GM12878 (cell line): Measurements from ENCODE around the gene CD9. TPM values are rescaled to one million over a fixed set of nuclear protein-coding genes. Genes with fewer than 3 reads are reported as not detected.

Source experiments
- ATF7 ChIP-seq: fragments of 450-650 bp; IDR thresholded peaks from 2 replicates; pipeline ENCODE4 v1.6.1; 2016; ENCODE audit warnings: low read depth, mild to moderate bottlenecking
- BRCA1 ChIP-seq: IDR thresholded peaks from 2 replicates; pipeline ENCODE4 v1.6.1; 2011; ENCODE audit warnings: low read depth, low read length, improper control_type of control experiment
- CEBPZ ChIP-seq: fragments of 150-350 bp; IDR thresholded peaks from 2 replicates; pipeline ENCODE4 v1.6.1; 2016; ENCODE audit warnings: low read depth, low read length
- CHD2 ChIP-seq: IDR thresholded peaks from 2 replicates; pipeline ENCODE4 v1.6.1; 2011; ENCODE audit warnings: low read depth, low read length, improper control_type of control experiment, borderline replicate concordance
- E2F4 ChIP-seq: IDR thresholded peaks from 2 replicates; pipeline ENCODE4 v1.6.1; 2012; ENCODE audit warnings: low read depth, low read length, improper control_type of control experiment
- ETV6 ChIP-seq, 2 experiments: fragments of 450-650 bp in 1 of 2; IDR thresholded peaks in 1 of 2; conservative IDR thresholded peaks in 1 of 2; 2 replicates each; pipeline ENCODE4 v1.6.1; 2014; ENCODE audit warnings: antibody characterized with exemption in 1 of 2, borderline replicate concordance in 1 of 2, low read depth in 1 of 2, mild to moderate bottlenecking in 1 of 2, moderate library complexity in 1 of 2
- FOXM1 ChIP-seq: IDR thresholded peaks from 2 replicates; pipeline ENCODE4 v1.6.1; 2012; ENCODE audit warnings: low read depth, mild to moderate bottlenecking, inconsistent platforms, low read length, moderate library complexity
- HDAC2 ChIP-seq: fragments of 200-600 bp; sonication (generic); IDR thresholded peaks from 2 replicates; pipeline ENCODE4 v1.6.1; 2017
- IKZF2 ChIP-seq, 2 experiments: fragments of 450-650 bp; IDR thresholded peaks; 2 replicates each; pipeline ENCODE4 v1.6.1; 2017; ENCODE audit warnings: mild to moderate bottlenecking in 2 of 2, moderate library complexity in 2 of 2
- KLF5 ChIP-seq: fragments of 450-650 bp; IDR thresholded peaks from 2 replicates; pipeline ENCODE4 v1.6.1; 2014; ENCODE audit warnings: mild to moderate bottlenecking; ENCODE audit not compliant: partially characterized antibody
- MTA2 ChIP-seq: fragments of 450-650 bp; IDR thresholded peaks from 2 replicates; pipeline ENCODE4 v1.6.1; 2016; ENCODE audit warnings: low read depth, mild to moderate bottlenecking, moderate library complexity
- MTA3 ChIP-seq: IDR thresholded peaks from 2 replicates; pipeline ENCODE4 v1.6.1; 2012; ENCODE audit warnings: low read length, inconsistent platforms, borderline replicate concordance
- MYB ChIP-seq: fragments of 150-350 bp; IDR thresholded peaks from 2 replicates; pipeline ENCODE4 v1.6.1; 2014; ENCODE audit warnings: mild to moderate bottlenecking, low read depth, low read length, borderline replicate concordance
- MYC ChIP-seq: IDR thresholded peaks from 2 replicates; pipeline ENCODE4 v1.6.1; 2011; ENCODE audit warnings: mild to moderate bottlenecking, low read length, moderate library complexity, inconsistent platforms; ENCODE audit not compliant: insufficient read depth, insufficient replicate concordance, insufficient read length, severe bottlenecking
- NR2C1 ChIP-seq: fragments of 450-650 bp; IDR thresholded peaks from 2 replicates; pipeline ENCODE4 v1.6.1; 2017; ENCODE audit warnings: antibody characterized with exemption, mild to moderate bottlenecking, moderate library complexity
- RUNX3 ChIP-seq: IDR thresholded peaks from 2 replicates; pipeline ENCODE4 v1.6.1; 2012; ENCODE audit warnings: low read length, inconsistent platforms
- SMAD5 ChIP-seq: IDR thresholded peaks from 2 replicates; pipeline ENCODE4 v1.6.1; 2016; ENCODE audit warnings: antibody characterized with exemption, low read depth
- SP1 ChIP-seq: IDR thresholded peaks from one replicate; pipeline ENCODE4 v1.6.1; 2011; ENCODE audit warnings: low read depth, low read length
- STAT1 ChIP-seq: fragments of 450-650 bp; conservative IDR thresholded peaks from 2 replicates; pipeline ENCODE4 v1.6.1; 2014; ENCODE audit warnings: antibody characterized with exemption, mild to moderate bottlenecking
- SUZ12 ChIP-seq: fragments of 200-600 bp; sonication (generic); IDR thresholded peaks from one replicate; pipeline ENCODE4 v1.6.1; 2018; ENCODE audit warnings: antibody characterized with exemption, mild to moderate bottlenecking; ENCODE audit not compliant: unreplicated experiment
- TCF7 ChIP-seq: IDR thresholded peaks from 2 replicates; pipeline ENCODE4 v1.6.1; 2014; ENCODE audit warnings: antibody characterized with exemption, borderline replicate concordance
- ZZZ3 ChIP-seq: IDR thresholded peaks from 2 replicates; pipeline ENCODE4 v1.6.1; 2011; ENCODE audit warnings: low read depth; ENCODE audit not compliant: control insufficient read depth, insufficient read length
- polyA plus RNA-seq, 11 experiments: library from polyadenylated mRNA; depleted of rRNA in 4 of 11; unstranded in 6 of 11; stranded (reverse) in 5 of 11; fragments of >200 nt; fragmentation: Nextera tagmentation in 4 of 11; fragmentation: Illumina TruSeq in 1 of 11; extraction: Ambion mirVana in 4 of 11; extraction: Trizol in 1 of 11; gene quantifications; 1 replicate in 1 of 11; 2 replicates in 10 of 11; pipeline versions ENCODE4 v1.2.1 to v1.2.3, GENCODE V29; 2011 to 2016; ENCODE audit warnings: inconsistent platforms in 2 of 11, missing spikeins in 2 of 11, low read depth in 1 of 11
- total RNA-seq, 4 experiments: library from RNA; depleted of rRNA in 3 of 4; stranded (reverse); fragments of >200 nt in 3 of 4; fragmentation: Illumina TruSeq in 1 of 4; extraction: Trizol in 1 of 4; gene quantifications; 2 replicates each; pipeline versions ENCODE4 v1.2.1 to v1.2.3, GENCODE V29; 2013 to 2021
- TF ChIP-seq, protein P1 (sequence below): fragments of 450-650 bp; IDR thresholded peaks from 2 replicates; pipeline ENCODE4 v1.6.1; 2016; ENCODE audit warnings: mild to moderate bottlenecking
- TF ChIP-seq, protein P2 (sequence below): fragments of 150-350 bp; IDR thresholded peaks from 2 replicates; pipeline ENCODE4 v1.6.1; 2014; ENCODE audit warnings: mild to moderate bottlenecking, low read depth, low read length

CD9 gene
- total and polyA plus RNA-seq, 10 of the 15 experiments (the other 5 are each of a cell fraction or from before 2014, with no cell fraction given) = 4.8 to 29.9 (median 9.7) TPM

GRCh38 chr12:6272300-6273204, 72.4 kb downstream of the CD9 start (continued):
- TF ChIP-seq BRCA1 (no peak), ZZZ3 (no peak), SUZ12 (no peak), KLF5 (no peak), MTA3 (no peak), SP1 (no peak), SMAD5 (no peak), CHD2 (no peak), TCF7 (0 out of 2 replicates have a peak, but pooled peaks have one; percentile 24), MYC (no peak), FOXM1 (no peak), E2F4 (no peak), RUNX3 (peak; percentile 71), CEBPZ (no peak), ATF7 (peak; percentile 48), MYB (no peak), ETV6 (conservative IDR thresholded peaks at IDR 0.05 in 1 of 2, IDR thresholded peaks at IDR 0.05 in 1 of 2; ENCODE audit: borderline replicate concordance in 1 of 2, low read depth in 1 of 2) (no peak), STAT1 (no peak), NR2C1 (no peak), HDAC2 (no peak), MTA2 (0 out of 2 replicates have a peak, but pooled peaks have one; percentile 11), IKZF2 (IDR thresholded peaks at IDR 0.05) (peak in 1 of 2 experiments; percentile 35; a peak in 1 of 4 replicates)
- TF ChIP-seq, protein P1, sequence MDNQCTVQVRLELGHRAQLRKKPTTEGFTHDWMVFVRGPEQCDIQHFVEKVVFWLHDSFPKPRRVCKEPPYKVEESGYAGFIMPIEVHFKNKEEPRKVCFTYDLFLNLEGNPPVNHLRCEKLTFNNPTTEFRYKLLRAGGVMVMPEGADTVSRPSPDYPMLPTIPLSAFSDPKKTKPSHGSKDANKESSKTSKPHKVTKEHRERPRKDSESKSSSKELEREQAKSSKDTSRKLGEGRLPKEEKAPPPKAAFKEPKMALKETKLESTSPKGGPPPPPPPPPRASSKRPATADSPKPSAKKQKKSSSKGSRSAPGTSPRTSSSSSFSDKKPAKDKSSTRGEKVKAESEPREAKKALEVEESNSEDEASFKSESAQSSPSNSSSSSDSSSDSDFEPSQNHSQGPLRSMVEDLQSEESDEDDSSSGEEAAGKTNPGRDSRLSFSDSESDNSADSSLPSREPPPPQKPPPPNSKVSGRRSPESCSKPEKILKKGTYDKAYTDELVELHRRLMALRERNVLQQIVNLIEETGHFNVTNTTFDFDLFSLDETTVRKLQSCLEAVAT = no peak
- TF ChIP-seq, protein P2, sequence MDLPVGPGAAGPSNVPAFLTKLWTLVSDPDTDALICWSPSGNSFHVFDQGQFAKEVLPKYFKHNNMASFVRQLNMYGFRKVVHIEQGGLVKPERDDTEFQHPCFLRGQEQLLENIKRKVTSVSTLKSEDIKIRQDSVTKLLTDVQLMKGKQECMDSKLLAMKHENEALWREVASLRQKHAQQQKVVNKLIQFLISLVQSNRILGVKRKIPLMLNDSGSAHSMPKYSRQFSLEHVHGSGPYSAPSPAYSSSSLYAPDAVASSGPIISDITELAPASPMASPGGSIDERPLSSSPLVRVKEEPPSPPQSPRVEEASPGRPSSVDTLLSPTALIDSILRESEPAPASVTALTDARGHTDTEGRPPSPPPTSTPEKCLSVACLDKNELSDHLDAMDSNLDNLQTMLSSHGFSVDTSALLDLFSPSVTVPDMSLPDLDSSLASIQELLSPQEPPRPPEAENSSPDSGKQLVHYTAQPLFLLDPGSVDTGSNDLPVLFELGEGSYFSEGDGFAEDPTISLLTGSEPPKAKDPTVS = no peak
